ENCODE measurements around the gene KCTD2. TPM values are rescaled to one million over a fixed set of nuclear protein-coding genes. Genes with fewer than 3 reads are reported as not detected.

The KCTD2 gene
- total and polyA plus RNA-seq, 9 of the 15 experiments (the other 6 are each of a cell fraction or from before 2014, with no cell fraction given): 1.7 to 32.9 (median 15.8) TPM

- 0 out of 2 replicates have a peak, but pooled peaks have one; percentile 56 for TF ChIP-seq ARID3A (IDR thresholded peaks at IDR 0.05; ENCODE audit: borderline replicate concordance, low read depth, low read length)
- TF ChIP-seq ELF4 (CRISPR knock-in tag; IDR thresholded peaks at IDR 0.05): peak; percentile 60; the same call in 1 of the 2 replicates
- no peak for TF ChIP-seq ATF3 (IDR thresholded peaks at IDR 0.05)
- TF ChIP-seq ATF3 (CRISPR knock-in tag; conservative IDR thresholded peaks at IDR 0.05): 0 out of 2 replicates have a peak, but pooled peaks have one; percentile 24
- TF ChIP-seq ZNF354B (CRISPR knock-in tag; IDR thresholded peaks at IDR 0.05): no peak
- TF ChIP-seq HBP1 (CRISPR knock-in tag; IDR thresholded peaks at IDR 0.05): 0 out of 2 replicates have a peak, but pooled peaks have one; percentile 33
- TF ChIP-seq JUND (IDR thresholded peaks at IDR 0.05; ENCODE audit: borderline replicate concordance, low read depth, low read length): peak; percentile 92
- no peak for TF ChIP-seq JUND (tag; IDR thresholded peaks at IDR 0.05; ENCODE audit: borderline replicate concordance, low read depth, low read length)
- TF ChIP-seq ERF (CRISPR knock-in tag; IDR thresholded peaks at IDR 0.05): peak; percentile 64; the same call in 1 of the 2 replicates
- TF ChIP-seq PML (IDR thresholded peaks at IDR 0.05; ENCODE audit: low read length): peak; percentile 82
- peak; percentile 94 for TF ChIP-seq SP2 (IDR thresholded peaks at IDR 0.05; ENCODE audit: extremely low read depth, low read depth, low read length, poor library complexity, severe bottlenecking)
- TF ChIP-seq PHF20 (IDR thresholded peaks at IDR 0.05; ENCODE audit: partially characterized antibody): peak; percentile 67
- peak; percentile 55 to 82 for TF ChIP-seq MNT (conservative IDR thresholded peaks at IDR 0.05)
- no peak for TF ChIP-seq ETV6 (IDR thresholded peaks at IDR 0.05; ENCODE audit: borderline replicate concordance in 1 of 2, low read depth in 2 of 2, low read length in 1 of 2)
- peak; percentile 73; the same call in 1 of the 2 replicates for TF ChIP-seq ETV6 (CRISPR knock-in tag; IDR thresholded peaks at IDR 0.05; ENCODE audit: borderline replicate concordance)
These were observed at the start of gene KCTD2, which contains the start of gene ATP5PD (continued) for GRCh38 chr17:75046407-75047289.
